Ascending aorta (tissue), 2 donors: ENCODE data around the gene ICE2. TPM values are rescaled to one million over a fixed set of nuclear protein-coding genes. Genes with fewer than 3 reads are reported as not detected.

Experiments used
- DNase-seq, 2 donors: peaks; one replicate each; pipeline ENCODE4 v3.0.0-alpha.2; 2019; ENCODE audit warnings: low spot score in 2 of 2
- H3K27ac ChIP-seq, 2 donors: fragments of 200-600 bp; sonication (generic); one replicate each; pipeline ENCODE4 v1.5.1; 2016 to 2017; ENCODE audit warnings: mild to moderate bottlenecking in 1 of 2
- H3K27me3 ChIP-seq: fragments of 200-600 bp; sonication (generic); one replicate; pipeline ENCODE4 v1.5.1; 2017
- H3K36me3 ChIP-seq, 2 donors: fragments of 200-600 bp; sonication (generic); one replicate each; pipeline ENCODE4 v1.5.1; 2016
- H3K4me1 ChIP-seq, 2 donors: fragments of 200-600 bp; sonication (generic); one replicate each; pipeline ENCODE4 v1.5.1; 2016 to 2017; ENCODE audit warnings: mild to moderate bottlenecking in 1 of 2
- H3K4me3 ChIP-seq, 2 donors: fragments of 200-600 bp; sonication (generic); one replicate each; pipeline ENCODE4 v1.5.1; 2016 to 2017; ENCODE audit warnings: mild to moderate bottlenecking in 1 of 2
- H3K9me3 ChIP-seq, 2 donors: fragments of 200-600 bp; sonication (generic); one replicate each; pipeline ENCODE4 v1.5.1; 2016
- CTCF ChIP-seq, 3 experiments: fragments of 200-600 bp in 2 of 3; fragments of 450-650 bp in 1 of 3; sonication (generic) in 2 of 3; IDR thresholded peaks; one replicate each; pipeline ENCODE4 v1.5.1; 2016 to 2019; ENCODE audit warnings: antibody characterized with exemption in 3 of 3, mild to moderate bottlenecking in 1 of 3, moderate library complexity in 1 of 3
- intact Hi-C: fragments of 100-400 bp; cut with DNase I; formaldehyde crosslinking; loops from one replicate; pipeline ENCODE4 v1.15.1; 2023
- total RNA-seq: library from RNA; depleted of rRNA; stranded (reverse); fragments of >200 nt; gene quantifications from one replicate; pipeline ENCODE4 v1.1.0, GENCODE V29; 2016

The ICE2 gene
- total RNA-seq, 1 donor from 2014 or later: 45.1 TPM

- DNase-seq: no peak
- intact Hi-C loops: no loop called here
- H3K9me3 ChIP-seq: no peaks in the 10 kb centered on the region
- H3K36me3 ChIP-seq: peaks cover 12 to 16% of the 10 kb centered on the region in 2 donors
- H3K4me1 ChIP-seq: no peaks in the 10 kb centered on the region
- H3K27ac ChIP-seq: no peak overlapping the region
- H3K27me3 ChIP-seq: no peaks in the 10 kb centered on the region
- TF ChIP-seq CTCF (IDR thresholded peaks at IDR 0.05): no peak
- no peak overlapping the region for H3K4me3 ChIP-seq
Observed at GRCh38 chr15:60494108-60494507, 15.2 kb upstream of the ICE2 start.

- no peak for TF ChIP-seq CTCF (IDR thresholded peaks at IDR 0.05)
- H3K4me3 ChIP-seq: no peak overlapping the region
- H3K27ac ChIP-seq: no peak overlapping the region
- DNase-seq: no peak
- H3K9me3 ChIP-seq: no peaks in the 10 kb centered on the region
- intact Hi-C loops: no loop called here
- H3K27me3 ChIP-seq: no peaks in the 10 kb centered on the region
- H3K36me3 ChIP-seq: peaks cover 10 to 16% of the 10 kb centered on the region in 2 donors
- H3K4me1 ChIP-seq: no peaks in the 10 kb centered on the region
Observed at GRCh38 chr15:60493166-60493565, 14.2 kb upstream of the ICE2 start.

GRCh38 chr15:60486742-60487141, 7.8 kb upstream of the ICE2 start:
- no peak overlapping the region for H3K27ac ChIP-seq
- H3K4me3 ChIP-seq: no peak overlapping the region
- H3K4me1 ChIP-seq: no peaks in the 10 kb centered on the region
- H3K36me3 ChIP-seq: no peaks in the 10 kb centered on the region
- no peaks in the 10 kb centered on the region for H3K27me3 ChIP-seq
- intact Hi-C loops: no loop called here
- no peak for TF ChIP-seq CTCF (IDR thresholded peaks at IDR 0.05)
- DNase-seq: no peak
- H3K9me3 ChIP-seq: no peaks in the 10 kb centered on the region

- Histone ChIP-seq H3K36me3 (no peaks in the 10 kb centered on the region), H3K4me3 (no peak overlapping the region), H3K27ac (no peak overlapping the region), H3K9me3 (no peaks in the 10 kb centered on the region), H3K4me1 (no peaks in the 10 kb centered on the region), H3K27me3 (no peaks in the 10 kb centered on the region)
- TF ChIP-seq CTCF (IDR thresholded peaks at IDR 0.05): no peak
- DNase-seq: no peak
- intact Hi-C loops: no loop called here
Observed at GRCh38 chr15:60485365-60486055, 6.6 kb upstream of the ICE2 start.

GRCh38 chr15:60483042-60483441, 4.1 kb upstream of the ICE2 start:
- H3K27ac ChIP-seq: no peak overlapping the region
- intact Hi-C loops: no loop called here
- no peaks in the 10 kb centered on the region for H3K9me3 ChIP-seq
- no peak for DNase-seq
- no peaks in the 10 kb centered on the region for H3K36me3 ChIP-seq
- no peaks in the 10 kb centered on the region for H3K27me3 ChIP-seq
- TF ChIP-seq CTCF (IDR thresholded peaks at IDR 0.05): no peak
- H3K4me3 ChIP-seq: no peak overlapping the region
- H3K4me1 ChIP-seq: peaks cover 0 to 3% of the 10 kb centered on the region in 2 donors

- H3K9me3 ChIP-seq: no peaks in the 10 kb centered on the region
- peaks cover 0 to under 1% of the 10 kb centered on the region in 2 donors for H3K36me3 ChIP-seq
- no peaks in the 10 kb centered on the region for H3K27me3 ChIP-seq
- no peak overlapping the region for H3K4me3 ChIP-seq
- no peak overlapping the region for H3K27ac ChIP-seq
- no peak for TF ChIP-seq CTCF (IDR thresholded peaks at IDR 0.05)
- intact Hi-C loops: no loop called here
- H3K4me1 ChIP-seq: peaks cover 0 to 22% of the 10 kb centered on the region in 2 donors
- DNase-seq: no peak
Observed at GRCh38 chr15:60480888-60481287, 1.9 kb upstream of the ICE2 start.
